HepG2 (cell line): Measurements from ENCODE around the gene SEMA5B.

Experiments
- ATRX ChIP-seq: sonication (generic); formaldehyde crosslinking; IDR thresholded peaks from 2 replicates; pipeline ENCODE4 v1.4.0; 2020; ENCODE audit warnings: missing genetic modification reagents, borderline replicate concordance
- EZH2 ChIP-seq: conservative IDR thresholded peaks from 2 replicates; pipeline ENCODE4 v1.6.1; 2012; ENCODE audit warnings: mild to moderate bottlenecking, low read depth, low read length, moderate library complexity
- MXI1 ChIP-seq: IDR thresholded peaks from 3 replicates; pipeline ENCODE4 v1.6.1; 2012; ENCODE audit warnings: low read depth, low read length, inconsistent platforms, borderline replicate concordance
- NFE2L1 ChIP-seq: sonication (generic); formaldehyde crosslinking; IDR thresholded peaks from 2 replicates; pipeline ENCODE4 v1.4.0; 2020; ENCODE audit warnings: missing genetic modification reagents, mild to moderate bottlenecking, borderline replicate concordance
- SALL1 ChIP-seq: sonication (generic); formaldehyde crosslinking; IDR thresholded peaks from 2 replicates; pipeline ENCODE4 v1.8.0; 2022; ENCODE audit warnings: mild to moderate bottlenecking, missing genetic modification reagents
- TCF12 ChIP-seq, 2 experiments: fragments of 450-650 bp in 1 of 2; sonication (generic) in 1 of 2; formaldehyde crosslinking in 1 of 2; IDR thresholded peaks; 2 replicates each; pipeline versions ENCODE4 v1.6.1 to v1.8.0; 2017 to 2022; ENCODE audit warnings: antibody characterized with exemption in 1 of 2, mild to moderate bottlenecking in 1 of 2, missing genetic modification reagents in 1 of 2, moderate library complexity in 1 of 2
- ZSCAN25 ChIP-seq: sonication (generic); formaldehyde crosslinking; IDR thresholded peaks from 2 replicates; pipeline ENCODE4 v1.8.0; 2022; ENCODE audit warnings: mild to moderate bottlenecking, missing genetic modification reagents
- TF ChIP-seq, protein P1 (sequence below): sonication (generic); formaldehyde crosslinking; IDR thresholded peaks from 2 replicates; pipeline ENCODE4 v1.4.0; 2020; ENCODE audit warnings: missing genetic modification reagents
- TF ChIP-seq, protein P2 (sequence below), 2 experiments: IDR thresholded peaks; 2 replicates each; pipeline ENCODE4 v1.6.1; 2011 to 2012; ENCODE audit warnings: low read length in 2 of 2, borderline replicate concordance in 1 of 2, low read depth in 1 of 2, mild to moderate bottlenecking in 1 of 2, moderate library complexity in 1 of 2
- TF ChIP-seq, protein P3 (sequence below): sonication (generic); formaldehyde crosslinking; IDR thresholded peaks from 2 replicates; pipeline ENCODE4 v1.4.0; 2020; ENCODE audit warnings: missing genetic modification reagents

DNA sequence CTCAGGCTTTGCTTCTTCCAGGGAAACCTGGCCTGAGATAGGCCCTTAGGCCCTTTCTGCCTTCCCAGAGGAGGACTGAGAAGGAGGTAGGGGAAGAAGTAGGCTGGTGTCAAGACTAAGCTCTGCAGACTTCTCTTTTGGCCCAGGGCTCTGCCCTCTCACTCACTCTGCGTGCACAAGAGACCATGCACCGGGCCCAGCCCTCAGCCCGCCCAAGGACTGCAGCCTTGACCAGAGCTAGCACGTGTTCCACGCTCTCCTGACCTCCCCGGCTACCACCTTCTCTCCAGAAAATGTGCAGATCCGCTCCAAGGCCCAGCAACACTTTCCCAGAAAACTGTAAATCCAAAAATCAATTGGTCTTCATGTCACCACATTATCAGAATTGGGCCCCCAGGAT is 59.8 kb downstream of the SEMA5B start:
- TF ChIP-seq NFE2L1 (CRISPR knock-in tag): no peak
- TF ChIP-seq SALL1 (CRISPR knock-in tag): no peak
- TF ChIP-seq, protein P1, sequence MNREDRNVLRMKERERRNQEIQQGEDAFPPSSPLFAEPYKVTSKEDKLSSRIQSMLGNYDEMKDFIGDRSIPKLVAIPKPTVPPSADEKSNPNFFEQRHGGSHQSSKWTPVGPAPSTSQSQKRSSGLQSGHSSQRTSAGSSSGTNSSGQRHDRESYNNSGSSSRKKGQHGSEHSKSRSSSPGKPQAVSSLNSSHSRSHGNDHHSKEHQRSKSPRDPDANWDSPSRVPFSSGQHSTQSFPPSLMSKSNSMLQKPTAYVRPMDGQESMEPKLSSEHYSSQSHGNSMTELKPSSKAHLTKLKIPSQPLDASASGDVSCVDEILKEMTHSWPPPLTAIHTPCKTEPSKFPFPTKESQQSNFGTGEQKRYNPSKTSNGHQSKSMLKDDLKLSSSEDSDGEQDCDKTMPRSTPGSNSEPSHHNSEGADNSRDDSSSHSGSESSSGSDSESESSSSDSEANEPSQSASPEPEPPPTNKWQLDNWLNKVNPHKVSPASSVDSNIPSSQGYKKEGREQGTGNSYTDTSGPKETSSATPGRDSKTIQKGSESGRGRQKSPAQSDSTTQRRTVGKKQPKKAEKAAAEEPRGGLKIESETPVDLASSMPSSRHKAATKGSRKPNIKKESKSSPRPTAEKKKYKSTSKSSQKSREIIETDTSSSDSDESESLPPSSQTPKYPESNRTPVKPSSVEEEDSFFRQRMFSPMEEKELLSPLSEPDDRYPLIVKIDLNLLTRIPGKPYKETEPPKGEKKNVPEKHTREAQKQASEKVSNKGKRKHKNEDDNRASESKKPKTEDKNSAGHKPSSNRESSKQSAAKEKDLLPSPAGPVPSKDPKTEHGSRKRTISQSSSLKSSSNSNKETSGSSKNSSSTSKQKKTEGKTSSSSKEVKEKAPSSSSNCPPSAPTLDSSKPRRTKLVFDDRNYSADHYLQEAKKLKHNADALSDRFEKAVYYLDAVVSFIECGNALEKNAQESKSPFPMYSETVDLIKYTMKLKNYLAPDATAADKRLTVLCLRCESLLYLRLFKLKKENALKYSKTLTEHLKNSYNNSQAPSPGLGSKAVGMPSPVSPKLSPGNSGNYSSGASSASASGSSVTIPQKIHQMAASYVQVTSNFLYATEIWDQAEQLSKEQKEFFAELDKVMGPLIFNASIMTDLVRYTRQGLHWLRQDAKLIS (CRISPR knock-in tag): no peak
- TF ChIP-seq, protein P2, sequence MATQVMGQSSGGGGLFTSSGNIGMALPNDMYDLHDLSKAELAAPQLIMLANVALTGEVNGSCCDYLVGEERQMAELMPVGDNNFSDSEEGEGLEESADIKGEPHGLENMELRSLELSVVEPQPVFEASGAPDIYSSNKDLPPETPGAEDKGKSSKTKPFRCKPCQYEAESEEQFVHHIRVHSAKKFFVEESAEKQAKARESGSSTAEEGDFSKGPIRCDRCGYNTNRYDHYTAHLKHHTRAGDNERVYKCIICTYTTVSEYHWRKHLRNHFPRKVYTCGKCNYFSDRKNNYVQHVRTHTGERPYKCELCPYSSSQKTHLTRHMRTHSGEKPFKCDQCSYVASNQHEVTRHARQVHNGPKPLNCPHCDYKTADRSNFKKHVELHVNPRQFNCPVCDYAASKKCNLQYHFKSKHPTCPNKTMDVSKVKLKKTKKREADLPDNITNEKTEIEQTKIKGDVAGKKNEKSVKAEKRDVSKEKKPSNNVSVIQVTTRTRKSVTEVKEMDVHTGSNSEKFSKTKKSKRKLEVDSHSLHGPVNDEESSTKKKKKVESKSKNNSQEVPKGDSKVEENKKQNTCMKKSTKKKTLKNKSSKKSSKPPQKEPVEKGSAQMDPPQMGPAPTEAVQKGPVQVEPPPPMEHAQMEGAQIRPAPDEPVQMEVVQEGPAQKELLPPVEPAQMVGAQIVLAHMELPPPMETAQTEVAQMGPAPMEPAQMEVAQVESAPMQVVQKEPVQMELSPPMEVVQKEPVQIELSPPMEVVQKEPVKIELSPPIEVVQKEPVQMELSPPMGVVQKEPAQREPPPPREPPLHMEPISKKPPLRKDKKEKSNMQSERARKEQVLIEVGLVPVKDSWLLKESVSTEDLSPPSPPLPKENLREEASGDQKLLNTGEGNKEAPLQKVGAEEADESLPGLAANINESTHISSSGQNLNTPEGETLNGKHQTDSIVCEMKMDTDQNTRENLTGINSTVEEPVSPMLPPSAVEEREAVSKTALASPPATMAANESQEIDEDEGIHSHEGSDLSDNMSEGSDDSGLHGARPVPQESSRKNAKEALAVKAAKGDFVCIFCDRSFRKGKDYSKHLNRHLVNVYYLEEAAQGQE (IDR thresholded peaks at IDR 0.05; ENCODE audit: borderline replicate concordance in 1 of 2, low read depth in 1 of 2, low read length in 2 of 2): no peak
- no peak for TF ChIP-seq EZH2
- TF ChIP-seq, protein P3, sequence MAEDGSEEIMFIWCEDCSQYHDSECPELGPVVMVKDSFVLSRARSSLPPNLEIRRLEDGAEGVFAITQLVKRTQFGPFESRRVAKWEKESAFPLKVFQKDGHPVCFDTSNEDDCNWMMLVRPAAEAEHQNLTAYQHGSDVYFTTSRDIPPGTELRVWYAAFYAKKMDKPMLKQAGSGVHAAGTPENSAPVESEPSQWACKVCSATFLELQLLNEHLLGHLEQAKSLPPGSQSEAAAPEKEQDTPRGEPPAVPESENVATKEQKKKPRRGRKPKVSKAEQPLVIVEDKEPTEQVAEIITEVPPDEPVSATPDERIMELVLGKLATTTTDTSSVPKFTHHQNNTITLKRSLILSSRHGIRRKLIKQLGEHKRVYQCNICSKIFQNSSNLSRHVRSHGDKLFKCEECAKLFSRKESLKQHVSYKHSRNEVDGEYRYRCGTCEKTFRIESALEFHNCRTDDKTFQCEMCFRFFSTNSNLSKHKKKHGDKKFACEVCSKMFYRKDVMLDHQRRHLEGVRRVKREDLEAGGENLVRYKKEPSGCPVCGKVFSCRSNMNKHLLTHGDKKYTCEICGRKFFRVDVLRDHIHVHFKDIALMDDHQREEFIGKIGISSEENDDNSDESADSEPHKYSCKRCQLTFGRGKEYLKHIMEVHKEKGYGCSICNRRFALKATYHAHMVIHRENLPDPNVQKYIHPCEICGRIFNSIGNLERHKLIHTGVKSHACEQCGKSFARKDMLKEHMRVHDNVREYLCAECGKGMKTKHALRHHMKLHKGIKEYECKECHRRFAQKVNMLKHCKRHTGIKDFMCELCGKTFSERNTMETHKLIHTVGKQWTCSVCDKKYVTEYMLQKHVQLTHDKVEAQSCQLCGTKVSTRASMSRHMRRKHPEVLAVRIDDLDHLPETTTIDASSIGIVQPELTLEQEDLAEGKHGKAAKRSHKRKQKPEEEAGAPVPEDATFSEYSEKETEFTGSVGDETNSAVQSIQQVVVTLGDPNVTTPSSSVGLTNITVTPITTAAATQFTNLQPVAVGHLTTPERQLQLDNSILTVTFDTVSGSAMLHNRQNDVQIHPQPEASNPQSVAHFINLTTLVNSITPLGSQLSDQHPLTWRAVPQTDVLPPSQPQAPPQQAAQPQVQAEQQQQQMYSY: no peak
- no peak for TF ChIP-seq MXI1
- no peak for TF ChIP-seq TCF12 (IDR thresholded peaks at IDR 0.05)
- no peak for TF ChIP-seq TCF12 (CRISPR knock-in tag; IDR thresholded peaks at IDR 0.05)
- no peak for TF ChIP-seq ATRX (CRISPR knock-in tag)
- no peak for TF ChIP-seq ZSCAN25
